IPS DF 4.7 (cell line): ENCODE results near the gene CLCA1.

Experiments
- DNase-seq: peaks from one replicate; pipeline ENCODE4 v3.0.0-alpha.2; 2013; ENCODE audit warnings: low spot score; ENCODE audit errors: extremely low read depth

CLCA1 gene

DNA sequence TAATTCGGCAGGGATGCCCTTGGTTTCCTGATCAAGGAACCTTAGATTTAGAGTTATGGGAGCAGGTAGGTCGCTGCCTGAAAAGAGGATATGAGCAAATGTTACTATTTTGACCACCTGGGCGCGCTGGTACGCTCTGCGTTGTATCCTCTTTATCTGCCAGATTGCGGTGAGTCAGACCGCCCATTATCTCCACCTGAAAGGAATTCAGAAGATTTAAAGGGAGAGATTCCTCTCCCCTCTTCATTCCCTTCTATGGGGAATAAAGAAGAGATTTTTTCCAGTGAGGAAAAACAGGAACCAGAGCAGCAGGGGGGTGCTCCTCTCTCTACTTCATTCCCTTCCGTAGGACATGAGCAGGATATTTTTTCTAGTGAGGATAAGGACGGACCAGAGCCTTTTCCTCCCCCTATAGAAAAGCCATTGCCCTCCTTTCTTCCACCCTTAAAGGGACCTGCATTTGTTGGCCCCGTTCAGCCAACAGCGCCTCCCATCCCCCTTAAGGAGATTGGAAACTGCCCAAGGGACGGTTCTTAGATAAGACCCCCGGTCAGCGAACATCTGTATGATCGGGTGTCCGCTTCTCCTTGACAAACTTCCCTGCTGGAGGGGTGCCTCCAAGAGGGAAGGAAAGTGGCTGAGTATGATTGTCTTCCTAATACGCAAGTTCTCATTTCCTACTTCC is 34.1 kb downstream of the CLCA1 start:
- no peak for DNase-seq

DNA sequence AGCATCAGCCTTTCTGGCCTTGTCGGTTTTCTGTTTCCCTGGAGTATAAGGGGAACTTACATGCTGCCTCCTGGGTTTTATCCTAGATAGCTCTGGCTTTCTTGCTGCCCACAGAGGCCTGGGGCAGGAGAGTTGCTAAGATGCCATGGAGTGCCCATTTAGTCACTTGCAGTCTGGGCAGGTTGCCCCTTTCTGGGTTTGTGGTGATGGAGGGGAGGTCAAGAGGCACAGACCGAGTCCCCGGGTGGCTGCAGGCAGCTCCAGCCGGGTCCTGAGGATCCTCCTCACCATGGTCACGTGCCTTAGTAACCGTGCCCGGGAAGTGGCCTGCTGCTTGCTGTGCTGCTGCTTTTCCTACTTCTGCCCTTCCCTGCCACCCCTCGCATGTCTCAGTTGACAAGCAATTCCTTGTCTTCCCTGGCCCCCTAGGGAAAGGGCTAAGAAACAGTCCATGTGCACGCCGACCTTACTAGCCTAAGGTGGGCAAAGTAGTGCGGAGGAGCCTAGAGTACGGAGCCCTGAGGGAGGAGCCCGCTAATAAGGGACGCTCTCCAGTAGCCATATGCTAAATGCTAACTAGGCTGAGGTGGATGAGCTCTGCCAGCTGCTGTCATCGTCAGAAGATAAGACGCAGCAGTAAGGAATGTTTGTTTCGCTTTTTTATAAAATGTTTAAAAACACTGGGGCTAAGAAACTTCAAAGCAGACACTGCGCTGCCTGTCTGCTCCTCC is 34.8 kb downstream of the CLCA1 start:
- no peak for DNase-seq

DNA sequence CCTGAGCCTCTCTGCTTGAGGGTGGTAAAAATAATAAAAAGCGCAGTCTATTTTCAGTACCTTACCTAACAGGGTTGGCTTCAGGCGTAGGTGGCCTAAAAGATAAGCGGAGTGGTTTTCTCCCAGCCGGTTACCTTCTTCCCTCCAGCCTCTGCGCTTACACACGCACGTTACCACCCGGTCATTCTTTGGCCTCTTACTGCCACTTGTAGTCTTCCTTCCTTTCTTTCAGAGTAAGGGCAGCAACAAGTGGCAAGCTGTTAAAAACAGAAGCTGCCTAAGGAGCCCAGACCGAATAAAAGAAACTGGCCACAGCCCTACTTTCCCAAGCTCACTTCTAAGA is 35.4 kb downstream of the CLCA1 start:
- no peak for DNase-seq

DNA sequence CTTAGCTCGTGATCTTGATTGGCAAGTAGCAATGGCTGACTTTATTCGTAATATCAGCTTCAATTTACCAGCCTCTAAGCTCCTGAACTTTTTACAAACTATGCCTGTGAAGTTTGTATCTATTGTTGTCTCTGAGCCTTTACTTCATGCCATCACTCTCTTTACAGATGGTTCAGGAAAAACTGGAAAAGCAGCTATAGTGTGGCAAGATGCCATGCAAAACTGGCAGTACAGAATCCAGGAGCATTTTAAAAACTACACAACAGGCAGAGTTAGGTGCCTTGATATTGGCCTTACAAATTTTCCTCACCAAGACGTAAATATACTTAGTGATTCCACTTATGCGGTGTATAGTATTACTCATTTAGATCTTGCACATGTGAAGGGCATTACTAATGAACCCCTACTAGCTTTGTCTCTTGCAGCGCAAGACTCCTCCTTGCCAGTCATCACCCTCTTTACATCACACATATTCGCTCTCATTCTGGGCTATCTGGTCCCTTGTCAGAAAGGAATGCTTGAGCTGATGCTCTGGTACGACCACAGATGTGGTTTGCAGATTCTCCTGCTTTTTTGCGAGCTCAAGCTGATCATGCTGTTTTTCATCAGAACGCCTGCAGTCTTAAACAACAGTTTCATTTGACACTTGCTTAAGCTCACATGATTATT is 36.3 kb downstream of the CLCA1 start:
- DNase-seq, result no peak

DNA sequence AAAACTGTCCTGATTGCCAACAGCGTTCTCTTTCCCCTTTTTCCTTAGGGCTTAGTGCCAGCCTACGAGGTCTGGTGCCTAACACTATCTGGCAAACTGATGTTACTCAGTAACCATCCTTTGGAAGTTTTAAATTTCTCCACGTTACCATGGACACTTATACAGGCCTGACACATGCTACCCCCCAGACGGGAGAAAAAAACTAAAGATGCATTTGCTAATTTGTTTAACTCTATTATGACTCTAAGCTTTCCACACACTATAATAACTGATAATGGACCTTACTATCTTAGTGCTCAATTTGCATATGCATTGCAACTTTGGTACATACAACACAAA is 36.8 kb downstream of the CLCA1 start:
- DNase-seq, result no peak

DNA sequence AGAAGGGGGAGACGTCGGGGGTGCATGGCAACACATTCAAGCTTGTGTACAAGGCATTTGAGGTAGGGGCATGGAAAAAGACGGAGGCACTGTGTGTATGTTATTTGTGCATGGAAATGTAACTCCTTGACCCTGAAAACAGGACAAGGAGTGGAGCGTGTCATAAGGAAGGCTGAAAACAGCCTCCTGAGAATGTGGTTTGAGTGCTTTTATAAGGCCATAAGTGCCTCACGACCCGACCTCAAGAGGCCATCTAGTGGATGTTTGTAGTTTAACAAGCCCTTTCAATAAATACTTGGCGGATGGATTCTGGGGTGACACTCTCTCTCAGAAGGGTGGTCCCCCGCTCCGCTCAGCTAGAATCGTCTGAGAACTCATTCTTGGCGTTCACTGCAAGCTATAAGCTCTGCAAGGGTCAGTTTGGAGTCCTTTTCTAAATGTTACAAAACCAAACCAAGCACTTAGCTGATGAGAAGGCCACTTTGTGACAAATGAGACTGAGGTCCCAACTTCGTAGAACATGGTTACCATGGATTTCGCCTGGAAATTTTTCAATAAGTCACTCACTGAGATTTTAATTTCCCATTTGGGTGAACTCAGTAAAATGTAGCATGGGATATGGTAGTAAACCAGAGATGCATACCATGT is 39.3 kb downstream of the CLCA1 start:
- DNase-seq, result no peak

DNA sequence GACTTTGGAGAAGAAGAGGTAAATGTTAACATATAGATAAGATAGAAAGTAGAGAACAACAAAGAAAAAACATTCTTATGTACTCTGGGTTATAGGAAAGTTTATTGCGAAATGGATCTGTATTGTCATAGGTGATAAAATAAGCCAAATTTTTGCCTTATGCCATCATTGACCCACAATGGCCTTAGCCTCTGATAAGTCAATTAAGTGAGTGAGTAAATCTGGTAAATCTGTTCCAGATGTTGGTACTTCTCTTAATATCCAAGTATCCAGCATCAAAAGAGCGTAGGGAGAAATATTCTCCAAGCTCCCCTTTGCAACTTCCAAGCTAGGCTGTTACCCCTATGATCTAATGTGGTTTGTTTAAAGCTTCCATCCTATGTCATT is 39.8 kb downstream of the CLCA1 start:
- no peak for DNase-seq

DNA sequence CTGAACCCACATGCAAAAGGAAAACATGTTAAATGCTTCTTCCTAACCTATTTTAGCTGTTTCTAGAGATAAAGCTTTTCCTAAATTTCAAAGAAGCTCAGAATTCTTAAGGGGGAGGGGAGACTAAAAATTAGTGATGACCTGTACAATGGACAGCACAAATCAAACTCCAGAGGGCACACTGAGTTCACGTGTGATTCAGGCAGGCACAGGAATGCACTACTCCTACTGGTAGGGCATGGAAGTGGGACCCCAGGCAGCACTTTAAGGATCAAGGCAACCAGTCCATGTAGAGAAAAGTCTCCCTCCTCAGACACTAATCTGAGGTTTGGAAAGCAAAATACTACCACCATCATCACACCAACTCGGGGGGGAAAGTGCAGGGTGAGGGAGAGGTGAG is 46.9 kb downstream of the CLCA1 start:
- DNase-seq, result no peak

DNA sequence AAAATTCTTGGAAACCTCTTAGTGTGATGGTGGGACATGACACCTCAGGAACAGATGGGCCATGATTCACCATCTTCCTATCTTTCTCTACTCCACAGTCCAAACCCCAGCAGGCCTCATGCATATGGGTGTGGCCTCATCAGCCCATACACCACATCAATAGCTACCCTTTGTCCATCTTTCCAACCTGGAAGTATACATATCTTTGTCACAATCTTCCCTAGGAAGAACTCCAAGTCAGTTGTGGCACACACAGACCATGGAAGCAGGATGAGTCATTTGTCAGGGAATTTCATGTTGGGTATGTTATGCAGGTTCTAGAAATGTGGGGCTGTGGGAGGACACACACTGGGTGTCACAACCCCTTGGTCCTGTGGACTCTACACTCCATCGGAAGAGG is 47.6 kb downstream of the CLCA1 start:
- DNase-seq, result no peak

DNA sequence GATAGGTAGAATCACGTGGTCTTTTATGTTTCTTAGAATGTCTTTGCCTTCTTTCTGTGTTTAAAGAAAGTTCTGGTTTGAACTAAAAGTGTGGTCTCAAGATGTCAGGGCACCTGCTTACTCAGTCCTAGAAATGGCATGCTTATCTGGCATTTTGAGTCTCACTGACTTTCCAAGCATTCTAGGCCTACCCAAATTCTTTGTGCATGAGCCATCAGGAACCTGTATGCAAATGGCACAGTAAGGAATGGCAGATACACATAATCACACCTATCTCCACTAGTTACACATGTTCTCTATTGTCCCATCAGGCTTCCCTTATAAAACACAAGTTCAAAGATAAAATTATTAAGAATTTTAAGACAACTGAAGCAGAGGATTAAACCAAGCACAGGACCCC is 48.6 kb downstream of the CLCA1 start:
- no peak for DNase-seq

DNA sequence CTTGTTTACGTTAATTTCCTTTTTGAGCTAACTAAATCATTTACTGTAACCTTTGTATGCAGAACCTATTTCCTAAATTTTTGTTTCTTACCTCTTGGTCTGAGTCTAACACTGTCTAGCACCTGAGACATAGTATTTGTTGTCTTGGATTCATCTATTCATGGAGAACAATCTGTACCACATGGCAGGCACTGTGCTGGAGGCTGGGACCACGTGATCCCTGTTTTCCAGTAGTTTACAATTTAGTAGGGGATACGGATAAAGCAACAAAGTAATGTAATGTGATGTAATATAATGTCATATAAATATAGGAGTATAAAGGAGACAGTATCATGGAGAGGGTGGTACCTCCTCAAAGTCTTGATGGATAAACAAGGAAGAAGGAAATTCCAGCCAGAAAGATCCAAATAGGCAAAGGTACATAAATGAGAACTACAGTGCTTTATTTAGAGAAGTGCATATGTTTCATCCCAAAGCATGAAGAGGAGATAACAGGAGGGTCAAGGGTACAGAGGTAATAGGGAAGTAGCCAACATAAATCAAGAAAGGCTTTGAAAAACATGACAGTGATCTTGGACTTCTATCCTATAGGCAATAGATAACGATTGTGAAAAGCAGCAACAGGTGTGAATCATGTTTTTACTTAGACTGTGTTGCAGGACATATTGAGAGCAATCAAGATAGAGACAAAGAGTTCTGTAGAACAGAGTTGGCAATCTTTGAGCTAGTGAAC is 52.2 kb downstream of the CLCA1 start:
- DNase-seq, result no peak

DNA sequence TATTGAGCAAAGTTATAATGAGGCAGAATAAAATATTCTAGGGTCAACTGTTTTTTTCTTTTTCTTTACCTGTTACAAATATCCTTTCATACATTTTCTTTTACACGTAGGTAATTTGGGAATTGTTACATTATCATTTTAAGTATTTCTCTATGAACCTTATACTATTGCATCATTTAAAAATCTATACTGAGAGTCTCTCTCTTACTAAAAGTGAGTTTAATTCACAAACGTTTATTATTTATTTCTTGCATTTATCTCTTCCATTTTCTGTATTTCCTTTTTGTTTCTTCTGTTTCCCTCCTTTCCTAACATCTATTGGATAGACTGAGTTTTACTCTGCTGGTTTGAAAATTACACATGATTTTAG is 52.8 kb downstream of the CLCA1 start:
- DNase-seq, result no peak

DNA sequence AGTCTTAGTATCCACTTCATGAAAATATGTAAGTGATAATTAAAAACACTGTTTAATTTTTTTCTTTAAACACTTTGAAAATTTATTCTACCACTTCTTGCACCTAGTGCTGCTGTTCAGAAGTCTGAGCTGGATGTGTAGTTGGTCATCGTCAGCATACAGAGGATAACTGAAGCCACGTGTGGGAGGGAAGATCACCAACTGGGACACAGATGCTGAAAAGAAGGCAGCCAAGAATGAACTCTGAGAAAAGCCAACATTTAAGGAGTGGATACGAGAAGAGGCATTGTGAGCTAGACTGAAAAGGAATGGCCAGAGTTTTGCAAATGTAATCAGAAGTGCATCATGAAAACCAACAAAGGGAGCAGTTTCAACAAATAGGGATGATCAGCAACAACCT is 53.5 kb downstream of the CLCA1 start:
- no peak for DNase-seq

DNA sequence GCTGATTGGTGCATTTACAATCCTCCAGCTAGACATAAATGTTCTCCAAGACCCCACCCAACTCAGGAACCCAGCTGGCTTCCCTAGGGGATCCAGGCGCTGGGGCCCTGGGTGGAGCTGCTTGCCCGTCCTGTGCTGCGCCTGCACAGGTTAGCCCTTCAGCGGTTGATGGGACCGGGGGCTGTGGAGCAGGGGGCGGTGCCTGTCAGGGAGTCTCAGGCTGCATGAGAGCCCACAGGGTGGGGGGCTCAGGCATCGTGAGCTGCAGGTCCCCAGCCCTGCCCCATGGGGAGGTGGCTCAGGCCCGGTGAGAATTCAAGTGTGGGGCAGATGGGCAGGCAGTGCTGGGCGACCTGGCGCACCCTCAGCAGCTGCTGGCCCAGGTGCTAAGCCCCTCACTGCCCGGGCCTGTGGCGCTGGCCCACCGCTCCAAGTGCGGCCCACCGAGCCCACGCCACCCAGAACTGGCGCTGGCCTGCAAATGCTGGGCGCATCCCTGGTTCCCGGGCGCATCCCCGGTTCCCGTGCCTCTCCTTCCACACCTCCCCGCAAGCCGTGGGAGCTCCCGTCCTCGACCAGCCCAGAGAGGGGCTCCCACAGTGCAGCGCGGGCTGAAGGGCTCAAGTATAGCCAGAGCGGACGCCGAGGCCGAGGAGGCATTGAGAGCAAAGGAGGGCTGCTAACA is 55.1 kb downstream of the CLCA1 start:
- DNase-seq, result no peak

DNA sequence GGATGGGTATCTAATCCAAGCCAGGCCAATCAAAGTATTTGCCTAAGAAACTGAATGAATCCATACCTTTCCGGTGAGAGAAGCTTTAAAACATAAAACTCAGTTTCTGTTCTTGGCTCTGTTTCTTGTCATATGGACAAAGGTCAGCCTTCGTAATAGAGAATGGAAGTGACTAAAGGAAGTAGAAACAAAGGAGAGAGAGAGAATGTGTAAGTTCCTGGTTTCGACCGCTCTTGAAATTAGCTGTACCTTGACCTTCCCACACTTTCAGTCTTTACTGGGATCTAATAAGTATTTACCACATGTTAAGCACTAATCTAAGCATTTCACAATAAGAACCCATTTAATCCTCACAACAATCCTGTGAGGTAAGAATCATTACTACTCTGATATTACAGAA is 58.6 kb downstream of the CLCA1 start:
- no peak for DNase-seq

DNA sequence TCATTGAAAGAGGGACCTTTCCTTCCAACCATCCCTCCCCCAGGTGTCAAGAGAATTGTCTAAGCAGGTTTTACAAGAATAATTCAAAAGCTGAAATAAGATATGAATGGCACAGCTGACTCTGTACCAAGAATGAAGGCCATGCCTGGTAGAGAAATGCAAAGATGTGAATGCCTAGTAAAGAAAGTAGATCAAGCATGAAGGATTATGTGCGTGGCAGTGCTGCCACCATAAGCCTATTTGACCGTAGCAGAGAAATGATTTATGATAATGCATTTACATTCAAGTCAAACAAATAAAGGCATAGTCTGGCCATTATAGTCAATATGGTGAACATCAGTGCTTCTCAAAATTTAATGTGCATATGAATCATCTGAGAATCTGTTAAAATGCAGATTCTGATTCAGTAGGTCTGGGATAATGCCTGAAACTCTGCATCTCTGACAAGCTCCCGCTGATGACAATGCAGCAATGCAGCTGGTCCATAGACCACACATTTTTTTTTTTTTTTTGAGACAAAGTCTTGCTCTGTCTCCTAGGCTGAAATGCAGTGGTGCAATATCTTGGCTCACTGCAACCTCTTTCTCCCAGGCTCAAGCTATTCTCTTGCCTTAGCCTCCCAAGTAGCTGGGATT is 61.6 kb downstream of the CLCA1 start:
- DNase-seq, result no peak

DNA sequence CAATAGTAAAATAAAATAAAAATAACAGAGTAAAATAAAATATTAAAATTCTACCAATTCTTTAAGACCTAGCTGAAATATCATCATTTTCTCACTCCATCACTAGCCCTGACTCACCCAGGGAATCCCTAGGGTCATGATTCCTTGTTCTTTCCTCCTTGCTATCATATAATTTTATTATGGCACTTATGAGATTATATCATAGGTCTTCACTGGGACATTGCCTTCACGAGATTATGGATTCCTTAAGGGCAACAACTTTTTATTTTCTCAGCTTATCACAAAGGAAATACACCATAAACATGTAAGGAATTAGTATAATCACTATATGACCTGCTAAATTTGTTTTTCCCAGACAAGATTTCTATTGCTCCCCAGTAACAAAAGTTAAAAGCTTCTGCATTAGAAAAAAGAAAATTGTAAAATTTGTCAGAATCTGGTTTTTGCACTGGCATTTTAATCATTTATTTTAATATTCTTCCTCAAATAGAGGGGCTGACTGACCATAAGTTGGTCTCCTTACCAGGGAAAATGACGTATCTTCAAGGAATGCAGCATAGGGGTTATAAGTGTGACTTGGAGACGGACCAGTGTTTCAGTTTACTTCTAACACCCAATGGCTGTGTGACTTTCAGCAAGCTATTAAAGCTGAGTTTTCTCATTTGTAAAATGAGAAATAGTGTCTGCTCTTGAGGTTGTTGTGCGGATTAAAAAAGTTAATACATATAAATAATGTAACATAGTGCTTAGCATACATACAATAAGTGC is 69.4 kb downstream of the CLCA1 start:
- DNase-seq, result no peak

DNA sequence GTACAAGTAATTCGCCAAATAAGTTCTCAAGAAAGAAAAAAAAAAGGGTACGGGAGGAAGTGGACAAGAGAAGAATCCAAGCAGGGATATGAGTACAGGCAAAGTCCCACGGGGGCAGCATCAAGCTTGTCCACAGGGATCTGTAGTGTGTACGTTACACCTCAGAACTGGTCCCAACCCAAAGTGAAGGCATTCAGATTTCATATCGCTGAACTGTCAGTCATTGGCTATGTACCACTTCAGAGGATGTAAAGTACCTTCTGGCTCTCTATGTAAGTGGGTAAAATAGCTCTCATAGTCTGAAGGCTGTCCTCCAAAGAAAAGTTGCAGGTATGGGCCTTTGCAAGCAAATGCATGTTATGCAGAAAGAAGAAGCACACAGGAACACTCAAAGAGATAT is 70.0 kb downstream of the CLCA1 start:
- no peak for DNase-seq

DNA sequence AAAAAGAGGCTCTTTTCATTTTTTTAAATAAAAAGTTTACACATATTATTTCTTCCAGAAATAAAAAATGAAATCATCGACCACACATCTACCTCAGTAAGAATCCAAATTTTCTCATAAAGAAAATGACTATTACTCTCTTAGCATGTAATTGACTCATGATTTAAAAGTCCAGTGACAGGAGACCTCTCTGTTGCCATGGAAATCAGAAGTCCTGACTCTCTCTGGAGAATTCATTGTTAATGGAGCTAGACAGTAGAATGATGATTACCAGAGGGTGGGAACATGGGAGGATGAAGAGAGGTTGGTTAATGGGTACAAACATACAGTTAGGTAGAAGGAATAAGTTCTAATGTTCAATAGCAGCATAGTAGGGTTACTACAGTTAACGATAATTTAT is 73.1 kb downstream of the CLCA1 start:
- DNase-seq, result no peak

DNA sequence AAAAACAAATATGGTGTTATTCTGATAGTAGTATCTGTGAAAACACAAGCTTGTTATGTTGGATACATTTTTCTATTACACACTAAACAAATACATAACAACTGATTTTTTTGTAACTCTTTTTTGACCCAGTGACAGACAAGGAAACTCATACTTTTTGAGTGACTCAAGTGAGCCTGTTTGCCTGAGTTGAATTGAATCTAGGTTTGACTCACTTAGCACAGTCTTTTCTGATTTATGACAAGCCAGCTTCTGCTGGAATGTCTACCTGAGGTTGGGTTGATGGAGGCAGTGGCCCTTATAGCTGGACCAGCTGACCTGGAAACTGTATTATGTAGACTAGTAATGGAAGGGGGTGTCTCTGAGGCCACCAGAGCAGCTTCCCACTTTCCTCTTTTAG is 73.9 kb downstream of the CLCA1 start:
- no peak for DNase-seq
